Neuronal stem cell (in vitro differentiated cells): ENCODE measurements around the gene ACTR8.

Source experiments
- DNase-seq: peaks from one replicate; pipeline ENCODE4 v3.0.0-alpha.2; 2013; ENCODE audit warnings: low spot score
- H2AFZ ChIP-seq: one replicate; pipeline ENCODE4 v1.6.1; 2013; ENCODE audit warnings: mild to moderate bottlenecking, low read length, inconsistent platforms
- H2AK5ac ChIP-seq: 2 replicates; pipeline ENCODE4 v1.6.1; 2013; ENCODE audit warnings: low read depth, mild to moderate bottlenecking, inconsistent platforms, low read length, moderate library complexity, mixed read lengths
- H2BK120ac ChIP-seq: 2 replicates; pipeline ENCODE4 v1.6.1; 2013; ENCODE audit warnings: low read depth, mild to moderate bottlenecking, inconsistent platforms, low read length, moderate library complexity, mixed read lengths
- H2BK12ac ChIP-seq: one replicate; pipeline ENCODE4 v1.6.1; 2013; ENCODE audit warnings: low read length, inconsistent platforms
- H2BK15ac ChIP-seq: 2 replicates; pipeline ENCODE4 v1.6.1; 2013; ENCODE audit warnings: mild to moderate bottlenecking, low read length, inconsistent platforms, mixed read lengths
- H2BK5ac ChIP-seq: one replicate; pipeline ENCODE4 v1.6.1; 2013; ENCODE audit warnings: inconsistent platforms, mild to moderate bottlenecking, low read length, moderate library complexity
- H3K14ac ChIP-seq: one replicate; pipeline ENCODE4 v1.6.1; 2013; ENCODE audit warnings: low read length, inconsistent platforms
- H3K18ac ChIP-seq: 2 replicates; pipeline ENCODE4 v1.6.1; 2013; ENCODE audit warnings: low read length, inconsistent platforms
- H3K23ac ChIP-seq: 2 replicates; pipeline ENCODE4 v1.6.1; 2013; ENCODE audit warnings: low read depth, mild to moderate bottlenecking, mixed read lengths, low read length, inconsistent platforms; ENCODE audit not compliant: poor library complexity
- H3K27ac ChIP-seq: replicated peaks from 3 replicates; pipeline ENCODE4 v1.5.1; 2013; ENCODE audit warnings: low read length, inconsistent platforms
- H3K27me3 ChIP-seq, 3 experiments: 2 replicates each; pipeline ENCODE4 v1.6.1; 2013; ENCODE audit warnings: low read length in 3 of 3, mild to moderate bottlenecking in 2 of 3, inconsistent platforms in 1 of 3, low read depth in 1 of 3, mixed read lengths in 1 of 3, moderate library complexity in 1 of 3; ENCODE audit not compliant: control insufficient read depth in 3 of 3, insufficient read depth in 3 of 3
- H3K36me3 ChIP-seq, 2 donors: replicated peaks in 1 of 2; 2 replicates each; pipeline ENCODE4 v1.6.1; 2013; ENCODE audit warnings: low read length in 2 of 2; ENCODE audit not compliant: control insufficient read depth in 2 of 2, insufficient read depth in 2 of 2
- H3K4ac ChIP-seq: 2 replicates; pipeline ENCODE4 v1.6.1; 2013; ENCODE audit warnings: inconsistent platforms, mild to moderate bottlenecking, low read length, moderate library complexity
- H3K4me1 ChIP-seq, 2 donors: 1 replicate in 1 of 2; 2 replicates in 1 of 2; pipeline ENCODE4 v1.6.1; 2013; ENCODE audit warnings: low read length in 2 of 2, low read depth in 1 of 2; ENCODE audit not compliant: control insufficient read depth in 2 of 2, insufficient read depth in 1 of 2
- H3K4me2 ChIP-seq: one replicate; pipeline ENCODE4 v1.6.1; 2013; ENCODE audit warnings: mild to moderate bottlenecking, low read length, inconsistent platforms; ENCODE audit not compliant: insufficient read depth, poor library complexity, severe bottlenecking
- H3K4me3 ChIP-seq, 2 donors: 2 replicates each; pipeline ENCODE4 v1.5.1; 2013; ENCODE audit warnings: low read length in 2 of 2, mild to moderate bottlenecking in 2 of 2, inconsistent platforms in 1 of 2, moderate library complexity in 1 of 2
- H3K79me1 ChIP-seq: one replicate; pipeline ENCODE4 v1.6.1; 2013; ENCODE audit warnings: low read depth, mild to moderate bottlenecking, inconsistent platforms, low read length, moderate library complexity
- H3K9ac ChIP-seq: one replicate; pipeline ENCODE4 v1.6.1; 2013; ENCODE audit warnings: mild to moderate bottlenecking, low read depth, low read length, inconsistent platforms; ENCODE audit not compliant: poor library complexity
- H3K9me3 ChIP-seq, 2 donors: replicated peaks in 1 of 2; 2 replicates each; pipeline versions ENCODE3 to v1.6.1; 2013; ENCODE audit warnings: low read length in 2 of 2, mild to moderate bottlenecking in 2 of 2, inconsistent platforms in 1 of 2, low read depth in 1 of 2, mixed read lengths in 1 of 2, moderate library complexity in 1 of 2; ENCODE audit not compliant: control insufficient read depth in 2 of 2, insufficient read depth in 1 of 2
- H4K8ac ChIP-seq: one replicate; pipeline ENCODE4 v1.6.1; 2013; ENCODE audit warnings: low read depth, mild to moderate bottlenecking, inconsistent platforms, low read length, moderate library complexity
- H4K91ac ChIP-seq: one replicate; pipeline ENCODE4 v1.6.1; 2013; ENCODE audit warnings: low read length, low read depth, mild to moderate bottlenecking, inconsistent platforms; ENCODE audit not compliant: poor library complexity
- WGBS, 2 donors: extraction: QIAGEN DNeasy Blood & Tissue Kit; methylation state at CpG; one replicate each; pipeline ENCODE4 v1.1.7; 2013; ENCODE audit warnings: missing lambda C conversion rate in 2 of 2, mixed read lengths in 1 of 2; ENCODE audit not compliant: insufficient read length in 2 of 2, insufficient replicate concordance in 1 of 2; ENCODE audit errors: extremely low coverage in 2 of 2; 5-methylcytosine and 5-hydroxymethylcytosine counted together

ACTR8 gene

DNA sequence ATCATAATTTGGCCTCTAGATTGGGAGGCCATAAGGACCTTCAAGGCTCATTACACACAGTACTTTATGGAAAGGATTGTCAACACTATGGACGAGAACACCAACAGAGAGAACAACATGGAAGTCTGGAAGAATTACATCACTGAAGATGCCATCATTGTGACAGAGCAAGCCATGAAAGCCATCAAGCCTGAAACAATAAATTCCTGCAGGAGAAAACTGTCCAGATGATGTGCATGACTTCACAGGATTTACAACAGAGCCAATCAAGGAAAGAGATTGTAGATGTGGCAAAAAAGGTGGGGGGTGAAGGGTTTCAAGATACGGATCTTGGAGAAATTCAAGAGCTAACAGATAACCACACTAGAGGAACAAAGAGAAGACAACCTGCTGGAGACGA lies 19.7 kb downstream of the ACTR8 start:
- H3K4me3 ChIP-seq, result no peak overlapping the region
- H2AK5ac ChIP-seq, result no peak overlapping the region
- no peaks in the 10 kb centered on the region for H3K79me1 ChIP-seq
- H3K27ac ChIP-seq, result no peak overlapping the region
- no peak overlapping the region for H2BK5ac ChIP-seq
- H4K8ac ChIP-seq, result no peak overlapping the region
- no peak overlapping the region for H3K4me2 ChIP-seq
- peaks cover 11 to 95% of the 10 kb centered on the region in 2 donors for H3K36me3 ChIP-seq
- no peaks in the 10 kb centered on the region for H3K4me1 ChIP-seq
- no peak overlapping the region for H2BK12ac ChIP-seq
- no peaks in the 10 kb centered on the region for H3K27me3 ChIP-seq
- no peaks in the 10 kb centered on the region for H3K9me3 ChIP-seq
- H2BK15ac ChIP-seq, result no peak overlapping the region
- no peak overlapping the region for H2AFZ ChIP-seq
- H3K9ac ChIP-seq, result no peak overlapping the region
- H2BK120ac ChIP-seq, result no peak overlapping the region
- H4K91ac ChIP-seq, result no peak overlapping the region
- DNase-seq, result no peak
- no peak overlapping the region for H3K18ac ChIP-seq
- no CpG with 5 or more reads among the region's 3 CpGs for WGBS, 2 donors
- no peak overlapping the region for H3K4ac ChIP-seq
- no peak overlapping the region for H3K23ac ChIP-seq
- no peak overlapping the region for H3K14ac ChIP-seq

DNA sequence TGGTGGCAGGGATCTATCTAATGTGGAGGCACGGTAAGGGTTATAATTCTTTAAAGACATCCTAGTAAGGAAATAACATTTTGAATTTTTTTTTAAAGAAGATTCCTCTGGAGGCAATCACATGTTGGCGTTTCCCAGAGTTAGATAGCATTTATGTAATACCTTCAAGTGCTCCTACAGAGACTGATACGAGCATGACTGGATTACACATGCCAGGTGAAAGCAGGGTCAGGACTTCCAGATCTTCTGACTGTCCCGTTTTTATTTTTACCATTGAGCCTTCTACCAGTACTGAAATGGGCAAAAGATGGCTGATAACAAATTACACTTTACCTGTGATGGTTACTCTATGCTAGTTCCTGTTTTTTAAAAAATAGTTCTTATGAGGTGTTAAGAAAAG lies 21.8 kb downstream of the ACTR8 start:
- H3K36me3 ChIP-seq, result peaks cover 9 to 79% of the 10 kb centered on the region in 2 donors
- no CpG with 5 or more reads among the region's 4 CpGs for WGBS, 2 donors
- no peak overlapping the region for H3K14ac ChIP-seq
- no peaks in the 10 kb centered on the region for H3K4me1 ChIP-seq
- H3K23ac ChIP-seq, result no peak overlapping the region
- no peak overlapping the region for H2BK12ac ChIP-seq
- H2AFZ ChIP-seq, result no peak overlapping the region
- no peak overlapping the region for H2BK120ac ChIP-seq
- no peak overlapping the region for H2BK15ac ChIP-seq
- H4K8ac ChIP-seq, result no peak overlapping the region
- H3K18ac ChIP-seq, result no peak overlapping the region
- no peak for DNase-seq
- no peak overlapping the region for H3K9ac ChIP-seq
- no peak overlapping the region for H2AK5ac ChIP-seq
- H3K79me1 ChIP-seq, result no peaks in the 10 kb centered on the region
- H3K4ac ChIP-seq, result no peak overlapping the region
- no peaks in the 10 kb centered on the region for H3K9me3 ChIP-seq
- H3K27me3 ChIP-seq, result no peaks in the 10 kb centered on the region
- no peak overlapping the region for H2BK5ac ChIP-seq
- no peak overlapping the region for H3K27ac ChIP-seq
- H4K91ac ChIP-seq, result no peak overlapping the region
- no peak overlapping the region for H3K4me2 ChIP-seq
- no peak overlapping the region for H3K4me3 ChIP-seq

DNA sequence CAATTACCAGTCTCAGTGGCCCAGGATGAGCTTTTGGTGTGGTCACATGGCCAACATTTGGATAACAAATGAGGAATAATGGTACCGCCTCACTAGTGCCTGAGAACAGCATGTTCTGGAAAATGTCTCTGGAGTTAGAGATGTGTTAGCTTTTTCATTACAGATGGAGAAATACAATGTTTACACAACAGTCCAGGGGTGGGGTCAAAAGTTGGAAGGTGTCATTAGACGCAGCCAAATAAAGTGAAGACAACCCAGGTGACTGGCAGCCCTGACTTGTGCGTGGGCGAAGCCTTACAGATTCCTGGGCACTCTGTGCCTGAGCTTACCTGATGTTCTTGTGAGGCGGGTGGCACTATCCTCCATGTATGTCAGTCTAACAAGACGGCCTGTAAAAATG lies 22.8 kb downstream of the ACTR8 start:
- no peak overlapping the region for H3K27ac ChIP-seq
- H3K18ac ChIP-seq, result no peak overlapping the region
- H3K4me3 ChIP-seq, result no peak overlapping the region
- no peaks in the 10 kb centered on the region for H3K79me1 ChIP-seq
- no CpG with 5 or more reads among the region's 6 CpGs for WGBS, 2 donors
- H4K8ac ChIP-seq, result no peak overlapping the region
- no peak overlapping the region for H3K4ac ChIP-seq
- no peak overlapping the region for H2BK15ac ChIP-seq
- no peaks in the 10 kb centered on the region for H3K27me3 ChIP-seq
- H3K9ac ChIP-seq, result no peak overlapping the region
- H2AK5ac ChIP-seq, result no peak overlapping the region
- no peak overlapping the region for H3K4me2 ChIP-seq
- no peak overlapping the region for H2AFZ ChIP-seq
- H3K9me3 ChIP-seq, result no peaks in the 10 kb centered on the region
- H3K14ac ChIP-seq, result no peak overlapping the region
- H2BK12ac ChIP-seq, result no peak overlapping the region
- no peak overlapping the region for H3K23ac ChIP-seq
- H3K4me1 ChIP-seq, result no peaks in the 10 kb centered on the region
- peaks cover 3 to 73% of the 10 kb centered on the region in 2 donors for H3K36me3 ChIP-seq
- no peak overlapping the region for H4K91ac ChIP-seq
- no peak for DNase-seq
- H2BK120ac ChIP-seq, result no peak overlapping the region
- H2BK5ac ChIP-seq, result no peak overlapping the region

DNA sequence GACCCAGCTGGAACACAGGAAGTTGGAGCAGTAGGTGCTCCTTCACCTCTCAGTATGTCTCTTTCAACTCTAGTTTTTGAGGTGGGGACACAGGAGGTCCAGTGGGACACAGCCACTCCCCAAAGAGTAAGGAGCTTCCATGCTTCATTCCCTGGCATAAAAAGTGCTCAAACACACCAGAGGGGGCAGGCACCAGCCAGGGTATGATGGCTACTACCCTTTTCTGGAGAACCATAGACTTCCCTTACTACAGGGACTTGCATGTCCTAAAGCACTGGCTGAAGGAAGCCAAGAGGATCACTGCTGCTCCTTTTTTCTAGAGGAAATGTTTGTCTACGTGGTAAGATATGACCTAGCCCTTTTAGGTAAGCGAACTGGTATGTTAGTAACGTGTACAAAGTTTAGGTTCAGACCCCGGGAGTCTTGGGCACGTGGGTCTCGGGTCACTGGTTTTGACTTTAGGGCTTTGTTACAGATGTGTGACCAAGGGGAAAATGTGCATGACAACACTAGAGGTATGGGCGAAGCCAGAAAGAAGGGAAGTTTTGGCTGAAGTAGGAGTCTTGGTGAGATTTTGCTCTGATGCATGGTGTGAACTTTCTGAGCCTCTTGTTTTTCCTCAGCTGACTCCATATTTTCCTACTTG lies 23.7 kb downstream of the ACTR8 start:
- H3K4me1 ChIP-seq, result no peaks in the 10 kb centered on the region
- H2AFZ ChIP-seq, result no peak overlapping the region
- WGBS, 2 donors, result no CpG with 5 or more reads among the region's 7 CpGs
- no peak overlapping the region for H3K18ac ChIP-seq
- no peak overlapping the region for H3K27ac ChIP-seq
- no peak overlapping the region for H3K4ac ChIP-seq
- no peak overlapping the region for H4K8ac ChIP-seq
- no peaks in the 10 kb centered on the region for H3K9me3 ChIP-seq
- DNase-seq, result no peak
- H3K79me1 ChIP-seq, result no peaks in the 10 kb centered on the region
- no peak overlapping the region for H2BK12ac ChIP-seq
- peaks cover 3 to 69% of the 10 kb centered on the region in 2 donors for H3K36me3 ChIP-seq
- no peak overlapping the region for H3K4me2 ChIP-seq
- H4K91ac ChIP-seq, result no peak overlapping the region
- H2BK15ac ChIP-seq, result no peak overlapping the region
- no peak overlapping the region for H3K4me3 ChIP-seq
- H2BK5ac ChIP-seq, result no peak overlapping the region
- H3K27me3 ChIP-seq, result no peaks in the 10 kb centered on the region
- no peak overlapping the region for H3K14ac ChIP-seq
- no peak overlapping the region for H2BK120ac ChIP-seq
- H3K9ac ChIP-seq, result no peak overlapping the region
- no peak overlapping the region for H3K23ac ChIP-seq
- H2AK5ac ChIP-seq, result no peak overlapping the region
